Adipocyte (in vitro differentiated cells): ENCODE data around the gene SMAP1.
A peak's percentile ranks its signal among the peaks of the same experiment; 100 is the strongest.

Experiments
- DNase-seq: peaks from one replicate; pipeline ENCODE4 v3.0.0-alpha.2; 2015; ENCODE audit warnings: low read depth
- H3K27me3 ChIP-seq: replicated peaks from 2 replicates; pipeline ENCODE4 v1.7.0; 2013; ENCODE audit warnings: mild to moderate bottlenecking, low read length, moderate library complexity; ENCODE audit not compliant: control insufficient read depth, insufficient read depth
- H3K36me3 ChIP-seq: 2 replicates; pipeline ENCODE4 v1.7.0; 2013; ENCODE audit warnings: low read length, mild to moderate bottlenecking, moderate library complexity; ENCODE audit not compliant: control insufficient read depth, insufficient read depth, severe bottlenecking
- H3K4me1 ChIP-seq: 2 replicates; pipeline ENCODE4 v1.7.0; 2013; ENCODE audit warnings: mild to moderate bottlenecking, low read length, moderate library complexity; ENCODE audit not compliant: control insufficient read depth, insufficient read depth
- H3K4me3 ChIP-seq: 2 replicates; pipeline ENCODE4 v1.7.0; 2013; ENCODE audit warnings: mild to moderate bottlenecking, low read length, moderate library complexity
- H3K9ac ChIP-seq: 2 replicates; pipeline ENCODE4 v1.7.0; 2013; ENCODE audit warnings: mild to moderate bottlenecking, low read length, moderate library complexity
- H3K9me3 ChIP-seq: 2 replicates; pipeline ENCODE4 v1.7.0; 2013; ENCODE audit warnings: mild to moderate bottlenecking, low read length, moderate library complexity; ENCODE audit not compliant: control insufficient read depth

SMAP1 gene

DNA sequence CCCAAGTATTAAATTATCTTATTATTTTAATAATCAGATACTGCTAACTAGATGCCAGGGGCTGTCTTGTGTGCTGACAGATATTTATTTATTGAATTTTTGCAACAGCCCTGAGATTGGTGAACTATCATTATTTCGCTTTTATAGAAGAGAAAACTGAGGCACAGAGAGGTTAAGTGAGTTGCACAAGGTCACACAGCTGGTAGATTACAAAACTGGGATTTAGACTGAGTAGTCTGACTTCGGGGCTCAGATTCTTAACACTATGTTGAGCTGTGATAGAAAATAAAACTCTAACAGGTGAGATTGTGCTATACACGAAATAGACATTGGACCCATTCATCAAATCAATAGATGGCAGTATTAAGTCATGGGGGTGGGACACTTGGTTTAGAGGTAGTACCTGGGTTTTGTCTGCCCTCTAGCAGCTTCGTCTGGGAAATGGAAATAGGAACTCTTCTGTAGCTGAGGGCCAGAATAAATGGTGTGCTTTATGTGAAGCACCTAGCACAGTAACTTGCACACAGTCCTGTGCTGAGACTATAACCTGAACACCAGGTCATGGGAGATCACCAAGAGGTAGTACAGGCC lies 175.7 kb downstream of the SMAP1 start:
- peaks cover under 1% of the 10 kb centered on the region for H3K4me1 ChIP-seq
- no peak overlapping the region for H3K4me3 ChIP-seq
- no peaks in the 10 kb centered on the region for H3K27me3 ChIP-seq
- no peaks in the 10 kb centered on the region for H3K36me3 ChIP-seq
- H3K9ac ChIP-seq: no peak overlapping the region
- no peaks in the 10 kb centered on the region for H3K9me3 ChIP-seq
- DNase-seq: no peak

DNA sequence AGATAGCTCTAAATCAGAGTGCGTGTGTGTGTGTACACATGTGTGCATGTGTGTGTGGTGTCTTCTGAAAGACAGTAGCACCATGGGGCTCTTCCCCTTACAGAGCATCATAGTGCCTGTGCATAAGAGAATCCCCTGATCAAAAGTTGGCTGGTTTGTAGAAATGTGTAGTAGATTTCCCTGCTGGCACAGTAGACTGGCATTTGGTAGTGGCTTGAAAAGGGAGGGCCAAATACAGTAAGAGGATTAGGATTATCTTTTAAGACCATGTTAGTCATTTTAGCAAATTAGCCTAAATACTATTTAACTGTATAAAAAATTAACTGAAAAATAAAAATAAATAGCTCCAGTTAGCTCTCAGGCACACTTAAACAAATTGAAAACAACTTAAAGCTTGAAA lies 176.6 kb downstream of the SMAP1 start:
- peaks cover 9% of the 10 kb centered on the region for H3K4me1 ChIP-seq
- no peak overlapping the region for H3K4me3 ChIP-seq
- no peaks in the 10 kb centered on the region for H3K27me3 ChIP-seq
- H3K9me3 ChIP-seq: no peaks in the 10 kb centered on the region
- DNase-seq: no peak
- H3K9ac ChIP-seq: no peak overlapping the region
- no peaks in the 10 kb centered on the region for H3K36me3 ChIP-seq

DNA sequence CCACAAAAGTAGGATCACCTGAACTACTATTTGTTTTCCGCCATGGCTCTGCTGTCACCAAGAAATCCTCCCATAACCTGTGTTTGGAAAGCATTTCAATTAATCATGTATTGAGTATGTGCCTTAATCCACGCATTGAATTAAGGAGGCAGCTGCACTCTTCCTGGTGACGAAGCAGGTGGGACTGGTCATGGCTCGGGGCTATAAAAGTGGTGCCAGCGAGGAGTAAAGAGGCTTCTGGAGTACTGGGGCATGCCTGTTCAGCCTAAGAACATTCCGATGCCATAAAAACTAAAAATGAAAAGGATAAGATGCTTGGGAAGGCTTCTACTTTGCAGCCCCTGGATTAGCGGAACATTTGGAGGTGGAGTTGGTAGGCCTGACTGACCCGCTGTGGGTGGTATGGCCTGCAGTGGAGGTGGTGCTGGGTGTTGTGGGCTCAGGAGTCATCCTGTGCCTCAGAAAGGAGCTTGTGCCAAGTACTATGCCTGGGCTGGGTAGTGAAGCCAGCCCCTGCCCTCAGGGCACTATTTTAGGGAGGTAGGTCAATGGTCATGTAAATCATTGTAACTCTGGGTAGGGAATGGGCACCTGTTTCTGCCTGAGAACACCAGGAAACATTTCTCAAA lies 178.6 kb downstream of the SMAP1 start:
- no peaks in the 10 kb centered on the region for H3K36me3 ChIP-seq
- H3K9me3 ChIP-seq: no peaks in the 10 kb centered on the region
- no peak overlapping the region for H3K4me3 ChIP-seq
- no peak overlapping the region for H3K9ac ChIP-seq
- H3K27me3 ChIP-seq: no peaks in the 10 kb centered on the region
- DNase-seq: no peak
- peaks cover 18% of the 10 kb centered on the region for H3K4me1 ChIP-seq

DNA sequence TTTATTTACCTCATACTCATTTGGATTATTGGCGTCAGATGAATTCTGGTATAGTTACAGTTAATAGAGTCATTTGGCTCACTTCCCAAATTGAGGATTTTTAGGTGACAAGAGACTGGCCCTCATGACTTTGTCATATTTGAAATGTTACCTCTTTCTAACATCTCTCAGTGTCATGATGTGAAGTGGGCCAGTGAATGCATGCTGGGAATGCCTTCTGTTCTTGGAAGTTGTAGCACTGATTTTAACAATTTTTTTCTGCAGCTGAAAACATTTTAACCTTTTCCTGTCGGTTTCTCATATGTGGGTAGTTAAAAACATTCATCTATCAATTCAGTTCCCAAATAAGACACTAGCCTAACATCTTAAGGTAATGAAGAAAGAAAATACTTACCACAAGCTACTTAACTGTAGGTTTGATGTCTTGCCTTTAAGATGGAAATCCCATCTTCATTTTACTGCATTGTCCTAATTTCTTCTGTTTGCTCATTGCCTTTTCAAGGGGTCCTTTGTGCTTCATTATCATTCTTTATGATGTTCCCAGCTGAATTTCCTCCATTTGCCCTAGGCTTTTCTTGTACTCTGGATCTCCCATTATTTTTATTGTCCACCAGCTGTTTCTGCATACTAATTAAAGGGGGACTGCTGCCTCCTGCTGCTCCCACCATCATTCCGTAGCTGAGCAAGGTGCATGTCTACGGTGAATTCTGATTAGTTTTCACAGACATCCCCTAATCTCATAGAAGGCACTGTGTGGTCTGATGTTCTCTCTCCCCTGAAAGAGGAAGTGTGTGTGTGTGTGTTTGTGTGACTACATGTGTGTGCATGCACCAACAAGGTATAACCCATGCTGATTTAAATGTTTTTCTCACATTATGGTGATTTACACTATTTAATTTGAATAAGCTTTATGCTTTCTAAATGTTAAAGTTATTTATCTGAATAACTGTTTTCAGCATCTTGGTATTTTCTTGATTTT lies 179.7 kb downstream of the SMAP1 start:
- Histone ChIP-seq H3K36me3 (no peaks in the 10 kb centered on the region), H3K4me3 (no peak overlapping the region), H3K9me3 (no peaks in the 10 kb centered on the region), H3K4me1 (peaks cover 18% of the 10 kb centered on the region), H3K27me3 (no peaks in the 10 kb centered on the region), H3K9ac (no peak overlapping the region)
- no peak for DNase-seq

DNA sequence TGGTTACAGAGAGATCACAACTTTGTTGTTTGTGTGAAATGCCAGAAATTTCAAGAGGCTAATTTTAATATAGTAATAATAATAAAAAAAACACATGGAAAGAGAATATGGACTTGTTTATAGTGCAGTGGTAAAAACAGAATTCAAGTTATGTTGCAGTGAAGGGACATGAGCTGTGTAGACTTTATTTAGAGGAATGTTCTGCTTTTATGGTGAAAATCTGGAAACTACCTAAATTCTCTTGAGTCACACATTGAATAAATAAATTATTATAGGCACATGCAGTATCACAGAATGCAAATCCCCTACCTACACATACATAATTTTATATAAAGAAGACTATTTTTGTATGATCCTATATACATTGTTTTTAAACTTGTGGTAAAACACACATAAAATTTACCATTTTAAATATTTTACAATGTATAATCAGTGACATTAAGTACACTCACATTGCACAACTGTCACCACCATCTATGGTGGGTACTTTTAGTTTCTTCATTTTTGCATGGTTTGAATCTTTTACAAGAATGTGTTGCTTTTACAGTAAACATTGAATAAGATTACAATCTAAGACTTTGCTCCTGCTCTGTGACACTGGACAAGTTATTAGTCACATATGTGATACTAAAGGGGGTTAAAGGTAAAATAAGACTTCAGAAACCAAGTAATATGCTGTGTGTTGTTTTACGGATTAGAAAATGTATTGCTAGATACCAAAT lies 181.8 kb downstream of the SMAP1 start:
- peak; percentile 63 for DNase-seq

DNA sequence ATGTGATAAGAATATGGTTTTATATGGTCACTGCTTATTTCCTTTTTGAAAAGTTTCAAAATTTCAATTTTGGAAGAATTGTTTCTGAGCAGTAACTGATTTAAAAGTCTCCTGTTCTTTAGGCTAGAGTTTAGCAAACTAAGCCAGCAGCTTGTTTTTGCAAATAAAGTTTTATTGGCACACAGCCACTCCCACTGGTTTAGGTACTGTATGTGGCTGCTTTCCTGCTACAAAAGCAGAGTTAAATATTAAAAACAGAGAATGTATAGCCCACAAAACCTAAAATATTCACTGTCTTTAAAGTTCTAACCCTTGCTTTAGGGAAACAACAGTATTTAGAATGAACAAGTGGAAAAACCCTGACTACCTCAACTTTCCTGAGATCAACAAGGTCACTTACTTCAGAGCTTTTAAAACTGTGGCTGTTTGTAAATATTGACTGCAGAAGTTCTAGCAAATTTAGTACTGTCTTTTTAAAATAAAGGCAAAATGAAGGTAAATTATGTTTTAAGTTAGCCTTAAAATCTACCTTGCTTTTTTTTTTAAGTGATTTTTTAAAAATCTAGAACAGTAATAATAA lies 185.1 kb downstream of the SMAP1 start:
- H3K9me3 ChIP-seq: no peaks in the 10 kb centered on the region
- peaks cover 16% of the 10 kb centered on the region for H3K36me3 ChIP-seq
- no peaks in the 10 kb centered on the region for H3K27me3 ChIP-seq
- H3K4me1 ChIP-seq: peaks cover 18% of the 10 kb centered on the region
- H3K9ac ChIP-seq: no peak overlapping the region
- no peak for DNase-seq
- H3K4me3 ChIP-seq: no peak overlapping the region

More for the DNA sequence above, 181.8 kb downstream of the SMAP1 start:
- Histone ChIP-seq H3K9me3 (no peaks in the 10 kb centered on the region), H3K9ac (peak overlapping the region; percentile 5), H3K4me1 (peaks cover 18% of the 10 kb centered on the region), H3K27me3 (no peaks in the 10 kb centered on the region), H3K4me3 (no peak overlapping the region), H3K36me3 (peaks cover 6% of the 10 kb centered on the region)

DNA sequence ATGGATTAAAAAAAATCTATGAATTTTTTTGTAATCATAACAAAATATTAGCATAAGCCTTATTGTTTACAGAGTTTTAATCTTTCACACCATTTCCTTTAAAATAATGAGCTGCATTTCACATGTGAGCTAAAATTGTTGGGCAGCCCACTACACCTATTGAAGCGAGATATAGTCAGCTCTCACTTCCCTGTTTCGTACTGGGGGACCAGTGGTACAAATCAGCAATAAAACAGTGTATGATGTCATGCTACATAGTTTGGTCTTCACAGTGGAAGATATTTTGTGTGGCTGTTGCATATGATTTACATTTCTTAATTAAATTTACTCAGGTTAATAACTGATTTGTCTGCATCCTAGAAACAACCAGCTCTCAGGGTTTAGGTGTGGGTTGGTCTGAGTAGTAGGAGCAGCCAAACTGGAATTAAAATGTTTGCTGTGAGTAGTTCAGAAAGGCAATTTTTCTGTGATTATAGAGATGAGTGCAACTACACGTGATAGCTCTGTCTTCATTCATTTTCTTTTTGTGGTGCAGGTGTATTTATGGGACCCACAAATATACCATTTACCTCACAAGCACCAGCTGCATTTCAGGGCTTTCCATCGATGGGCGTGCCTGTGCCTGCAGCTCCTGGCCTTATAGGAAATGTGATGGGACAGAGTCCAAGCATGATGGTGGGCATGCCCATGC lies 189.8 kb downstream of the SMAP1 start:
- Histone ChIP-seq H3K4me1 (no peaks in the 10 kb centered on the region), H3K4me3 (no peak overlapping the region), H3K9me3 (no peaks in the 10 kb centered on the region), H3K36me3 (peaks cover 32% of the 10 kb centered on the region), H3K27me3 (no peaks in the 10 kb centered on the region), H3K9ac (no peak overlapping the region)
- no peak for DNase-seq

DNA sequence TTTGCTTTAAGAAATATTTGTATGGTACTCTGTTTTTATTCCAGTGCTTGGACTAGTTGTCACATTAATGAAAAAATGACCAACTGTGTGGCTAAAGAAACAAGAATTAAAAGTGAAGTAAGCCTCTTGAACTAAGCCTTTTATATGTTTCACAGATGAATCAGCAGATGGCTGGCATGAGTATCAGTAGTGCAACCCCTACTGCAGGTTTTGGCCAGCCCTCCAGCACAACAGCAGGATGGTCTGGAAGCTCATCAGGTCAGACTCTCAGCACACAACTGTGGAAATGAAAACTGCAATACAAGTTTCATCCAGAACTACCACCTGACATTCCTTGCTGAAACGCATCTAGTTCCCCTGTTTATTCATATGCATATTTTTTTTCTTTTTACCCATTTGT lies 192.4 kb downstream of the SMAP1 start:
- no peak overlapping the region for H3K9ac ChIP-seq
- H3K27me3 ChIP-seq: no peaks in the 10 kb centered on the region
- no peak overlapping the region for H3K4me3 ChIP-seq
- H3K4me1 ChIP-seq: no peaks in the 10 kb centered on the region
- DNase-seq: peak; percentile 43
- peaks cover 26% of the 10 kb centered on the region for H3K36me3 ChIP-seq
- no peaks in the 10 kb centered on the region for H3K9me3 ChIP-seq

DNA sequence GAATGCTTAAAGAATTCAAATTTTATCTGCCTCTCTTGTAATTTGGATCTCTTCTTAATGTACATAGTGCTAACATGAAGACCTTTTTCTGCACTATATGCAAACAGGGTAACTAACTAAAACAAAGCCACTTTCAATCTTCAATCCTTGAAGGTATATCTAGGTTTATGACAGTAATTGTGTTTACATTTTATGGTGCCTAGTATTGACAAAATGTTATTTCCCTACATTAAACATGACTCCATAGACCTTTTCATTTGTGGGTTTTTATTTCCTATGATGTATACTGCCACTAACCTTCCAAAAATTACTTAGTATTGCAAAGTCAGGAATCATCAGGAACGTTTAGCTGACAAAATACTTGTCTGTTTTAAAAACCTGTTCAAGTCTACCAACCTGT lies 193.2 kb downstream of the SMAP1 start:
- no peaks in the 10 kb centered on the region for H3K4me1 ChIP-seq
- H3K4me3 ChIP-seq: no peak overlapping the region
- H3K27me3 ChIP-seq: no peaks in the 10 kb centered on the region
- peaks cover 26% of the 10 kb centered on the region for H3K36me3 ChIP-seq
- no peaks in the 10 kb centered on the region for H3K9me3 ChIP-seq
- H3K9ac ChIP-seq: no peak overlapping the region
- no peak for DNase-seq

DNA sequence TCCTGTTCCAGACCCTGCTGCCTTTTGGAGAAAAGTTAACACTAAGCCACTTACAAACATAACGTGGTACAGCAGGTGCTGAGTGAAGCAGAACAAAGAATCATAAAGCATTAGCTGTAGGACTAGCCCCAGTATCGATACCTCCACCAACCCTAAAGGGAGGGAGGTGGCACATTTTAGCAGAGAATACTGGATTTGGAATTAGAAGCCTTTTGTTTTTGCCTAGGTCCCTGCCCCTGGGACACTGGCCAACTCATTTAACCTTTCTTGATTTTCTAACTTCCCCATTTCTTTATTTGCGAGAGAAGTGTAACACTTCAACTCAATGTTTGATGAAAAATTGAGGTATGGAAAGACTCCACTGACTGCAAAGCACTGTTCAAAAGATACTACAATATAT lies 195.7 kb downstream of the SMAP1 start:
- Histone ChIP-seq H3K4me1 (no peaks in the 10 kb centered on the region), H3K9ac (no peak overlapping the region), H3K4me3 (no peak overlapping the region), H3K9me3 (no peaks in the 10 kb centered on the region), H3K27me3 (no peaks in the 10 kb centered on the region), H3K36me3 (peaks cover 16% of the 10 kb centered on the region)
- DNase-seq: no peak
